HEK293 (cell line): ENCODE data around the gene IL6R.

ENCODE experiments used
- CTCF ChIA-PET: fragments of 350-600 bp; formaldehyde crosslinking; extraction: SDS; loops from one replicate; lab custom pipeline; 2021; ENCODE audit warnings: antibody characterized with exemption; lab: Yijun Ruan, JAX
- POLR2A ChIA-PET: fragments of 300-600 bp; formaldehyde crosslinking; extraction: SDS; loops from one replicate; lab custom pipeline; 2020; ENCODE audit warnings: antibody characterized with exemption, inconsistent platforms; lab: Yijun Ruan, JAX
- H3K27ac ChIP-seq: fragments of 200-500 bp; sonication (Bioruptor generic); 2 replicates; pipeline ENCODE4 v1.5.1; 2014; ENCODE audit warnings: low read depth, low read length, control low read depth, inconsistent platforms; ENCODE audit errors: extremely low read depth
- H3K36me3 ChIP-seq, 2 experiments: fragments of 200-500 bp in 1 of 2; sonication (Bioruptor generic) in 1 of 2; 1 replicate in 1 of 2; 2 replicates in 1 of 2; pipeline ENCODE4 v1.5.1; 2014 to 2017; ENCODE audit warnings: inconsistent platforms in 2 of 2, low read length in 2 of 2; ENCODE audit not compliant: control insufficient read depth in 2 of 2, insufficient read depth in 1 of 2
- H3K4me1 ChIP-seq: fragments of 200-500 bp; sonication (Bioruptor generic); 2 replicates; pipeline ENCODE4 v1.5.1; 2014; ENCODE audit warnings: mild to moderate bottlenecking, low read length, inconsistent platforms; ENCODE audit not compliant: control insufficient read depth, insufficient read depth
- H3K4me3 ChIP-seq: 2 replicates; pipeline ENCODE4 v1.5.1; 2011; ENCODE audit warnings: low read depth, mild to moderate bottlenecking, control low read depth, low read length, moderate library complexity
- H3K9me3 ChIP-seq: fragments of 200-500 bp; sonication (Bioruptor generic); 2 replicates; pipeline ENCODE4 v1.5.1; 2014; ENCODE audit warnings: low read depth, low read length, inconsistent platforms; ENCODE audit not compliant: control insufficient read depth, insufficient read depth
- ELK4 ChIP-seq: IDR thresholded peaks from 2 replicates; pipeline ENCODE4 v1.6.1; 2011; ENCODE audit warnings: mild to moderate bottlenecking, low read depth, low read length, borderline replicate concordance
- GFI1B ChIP-seq: fragments of 450-650 bp; formaldehyde crosslinking; IDR thresholded peaks from 2 replicates; pipeline ENCODE4 v1.5.1; 2016; ENCODE audit warnings: missing biosample characterization, missing genetic modification characterization
- HIC1 ChIP-seq: fragments of 450-650 bp; formaldehyde crosslinking; IDR thresholded peaks from 2 replicates; pipeline ENCODE4 v1.5.1; 2016; ENCODE audit warnings: missing biosample characterization, missing genetic modification characterization
- PRDM4 ChIP-seq: fragments of 450-650 bp; formaldehyde crosslinking; IDR thresholded peaks from 2 replicates; pipeline ENCODE4 v1.5.1; 2017; ENCODE audit warnings: missing biosample characterization, missing genetic modification characterization
- SALL2 ChIP-seq: fragments of 450-650 bp; formaldehyde crosslinking; IDR thresholded peaks from 2 replicates; pipeline ENCODE4 v1.5.0; 2017; ENCODE audit warnings: missing biosample characterization, mild to moderate bottlenecking, missing genetic modification characterization, borderline replicate concordance
- SP7 ChIP-seq: fragments of 450-650 bp; formaldehyde crosslinking; IDR thresholded peaks from 2 replicates; pipeline ENCODE4 v1.5.1; 2016; ENCODE audit warnings: missing biosample characterization, missing genetic modification characterization
- ZBTB8A ChIP-seq: fragments of 450-650 bp; formaldehyde crosslinking; IDR thresholded peaks from 2 replicates; pipeline ENCODE4 v1.5.1; 2016; ENCODE audit warnings: missing biosample characterization, missing genetic modification characterization
- ZNF146 ChIP-seq: fragments of 450-650 bp; formaldehyde crosslinking; IDR thresholded peaks from 2 replicates; pipeline ENCODE4 v1.5.1; 2016; ENCODE audit warnings: missing biosample characterization, missing genetic modification characterization
- ZNF148 ChIP-seq: fragments of 450-650 bp; formaldehyde crosslinking; IDR thresholded peaks from 2 replicates; pipeline ENCODE4 v1.5.0; 2017; ENCODE audit warnings: missing biosample characterization, missing genetic modification characterization, borderline replicate concordance
- ZNF175 ChIP-seq: fragments of 450-650 bp; formaldehyde crosslinking; IDR thresholded peaks from 2 replicates; pipeline ENCODE4 v1.5.1; 2016; ENCODE audit warnings: missing biosample characterization, missing genetic modification characterization
- ZNF18 ChIP-seq: fragments of 450-650 bp; formaldehyde crosslinking; IDR thresholded peaks from 2 replicates; pipeline ENCODE4 v1.5.1; 2016; ENCODE audit warnings: missing biosample characterization, missing genetic modification characterization
- ZNF341 ChIP-seq: fragments of 450-650 bp; formaldehyde crosslinking; IDR thresholded peaks from 2 replicates; pipeline ENCODE4; 2016; ENCODE audit warnings: low read depth, missing biosample characterization, missing genetic modification characterization
- ZNF366 ChIP-seq: fragments of 450-650 bp; formaldehyde crosslinking; conservative IDR thresholded peaks from 2 replicates; pipeline ENCODE4 v1.5.1; 2016; ENCODE audit warnings: missing biosample characterization, missing genetic modification characterization
- ZNF398 ChIP-seq: fragments of 450-650 bp; formaldehyde crosslinking; IDR thresholded peaks from 2 replicates; pipeline ENCODE4 v1.5.1; 2017; ENCODE audit warnings: missing biosample characterization, missing genetic modification characterization
- ZNF473 ChIP-seq: fragments of 450-650 bp; formaldehyde crosslinking; IDR thresholded peaks from 2 replicates; pipeline ENCODE4 v1.5.1; 2017; ENCODE audit warnings: missing biosample characterization, missing genetic modification characterization
- ZNF529 ChIP-seq: fragments of 450-650 bp; formaldehyde crosslinking; IDR thresholded peaks from 2 replicates; pipeline ENCODE4 v1.5.1; 2017; ENCODE audit warnings: missing genetic modification characterization, missing biosample characterization; ENCODE audit not compliant: insufficient replicate concordance
- ZNF555 ChIP-seq: fragments of 450-650 bp; formaldehyde crosslinking; conservative IDR thresholded peaks from 2 replicates; pipeline ENCODE4 v1.5.1; 2017; ENCODE audit warnings: missing biosample characterization, mild to moderate bottlenecking, missing genetic modification characterization, inconsistent platforms
- ZNF585B ChIP-seq: fragments of 450-650 bp; formaldehyde crosslinking; IDR thresholded peaks from 2 replicates; pipeline ENCODE4 v1.5.1; 2016; ENCODE audit warnings: missing biosample characterization, missing genetic modification characterization

IL6R gene

GRCh38 chr1:154406572-154406879 lies 1.4 kb downstream of the IL6R start:
- no peak overlapping the region; the same call in 1 of the 2 replicates for H3K27ac ChIP-seq
- peaks cover 2% of the 10 kb centered on the region; the same call in 1 of the 2 replicates for H3K4me1 ChIP-seq
- TF ChIP-seq ZNF341 (peak; percentile 82), ZBTB8A (tag by site-specific recombination) (no peak)
- no peaks in the 10 kb centered on the region for H3K36me3 ChIP-seq
- H3K4me3 ChIP-seq, result no peak overlapping the region; the same call in 1 of the 2 replicates
- POLR2A ChIA-PET, result no interaction called here
- no peaks in the 10 kb centered on the region for H3K9me3 ChIP-seq
- CTCF ChIA-PET, result interaction anchor here (0.7 to 1.4 kb wide), 3 partner anchors 36 to 212 kb away, joined by 3 to 4 read pairs (median 3); no protein-coding TSS in a partner anchor

- no peak overlapping the region for H3K4me3 ChIP-seq
- TF ChIP-seq ELK4 (no peak), GFI1B (no peak), ZNF473 (tag by site-specific recombination) (no peak), ZNF366 (tag by site-specific recombination) (no peak), PRDM4 (tag by site-specific recombination) (no peak), ZNF146 (tag by site-specific recombination) (no peak), ZNF175 (no peak), ZNF148 (tag by site-specific recombination) (no peak), ZNF18 (no peak), SALL2 (tag by site-specific recombination) (no peak), ZNF585B (tag by site-specific recombination) (no peak), HIC1 (tag by site-specific recombination) (no peak), ZNF529 (tag by site-specific recombination) (no peak), SP7 (tag by site-specific recombination) (no peak), ZNF398 (tag by site-specific recombination) (no peak), ZNF555 (tag by site-specific recombination) (no peak)
- TF ChIP-seq, all 188 proteins: peak for 0
- POLR2A ChIA-PET, result no interaction called here
- no peak overlapping the region; the same call in 1 of the 2 replicates for H3K27ac ChIP-seq
- no peaks in the 10 kb centered on the region for H3K36me3 ChIP-seq
- no peaks in the 10 kb centered on the region for H3K9me3 ChIP-seq
- H3K4me1 ChIP-seq, result peaks cover 2% of the 10 kb centered on the region; the same call in 1 of the 2 replicates
- CTCF ChIA-PET, result interaction anchor here (0.7 to 1.4 kb wide), 3 partner anchors 35 to 212 kb away, joined by 3 to 4 read pairs (median 3); no protein-coding TSS in a partner anchor
These were observed 1.7 kb downstream of the IL6R start for GRCh38 chr1:154406886-154407197.
